GM20000 (cell line): Measurements from ENCODE around the gene KCNIP3.
"Not testable (repeated sequence)": the region's sequence is repeated elsewhere in the genome, so short reads cannot be mapped to it uniquely, and the experiment has no call there.

Experiments
- DNase-seq: peaks from one replicate; pipeline ENCODE4 v3.0.0; 2012; ENCODE audit warnings: low spot score
- TF ChIP-seq, protein P1 (sequence below): IDR thresholded peaks from 2 replicates; pipeline ENCODE4 v1.5.1; 2012; ENCODE audit warnings: mild to moderate bottlenecking, control low read depth; ENCODE audit errors: extremely low read depth, missing control alignments

The KCNIP3 gene

DNA sequence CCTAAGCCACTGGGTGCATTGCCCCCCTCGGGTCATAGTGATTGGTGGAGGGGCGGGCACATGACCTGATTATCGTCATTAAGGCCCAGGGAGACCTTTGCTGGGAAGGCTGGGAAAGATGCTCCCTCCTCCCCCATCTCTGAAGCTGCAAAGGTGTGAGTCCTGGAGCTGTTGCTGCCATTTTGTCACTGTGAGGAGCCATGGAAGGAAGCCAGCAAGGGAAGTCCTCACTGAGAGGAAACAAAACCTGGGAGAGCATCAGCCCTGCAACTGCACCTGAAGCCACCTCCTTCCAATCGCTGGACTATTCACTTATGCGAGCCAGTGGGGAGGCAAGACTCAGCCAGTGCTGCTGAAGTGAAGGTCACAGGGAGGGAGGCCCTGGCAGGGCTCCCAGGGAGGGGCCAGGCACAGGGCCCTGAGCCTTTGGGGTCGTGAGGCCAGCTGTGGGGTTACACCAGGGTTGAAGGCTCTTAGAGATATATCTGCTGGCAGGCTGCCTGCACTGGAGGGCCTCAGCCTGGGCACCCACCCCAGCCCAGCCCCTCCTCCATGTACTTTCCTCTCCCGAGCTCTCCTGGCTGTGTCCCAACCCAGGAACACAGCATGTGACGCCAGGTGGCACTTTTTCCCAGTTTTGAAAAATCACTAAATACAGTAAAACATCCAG is 94.6 kb downstream of the KCNIP3 start:
- DNase-seq, result no peak

DNA sequence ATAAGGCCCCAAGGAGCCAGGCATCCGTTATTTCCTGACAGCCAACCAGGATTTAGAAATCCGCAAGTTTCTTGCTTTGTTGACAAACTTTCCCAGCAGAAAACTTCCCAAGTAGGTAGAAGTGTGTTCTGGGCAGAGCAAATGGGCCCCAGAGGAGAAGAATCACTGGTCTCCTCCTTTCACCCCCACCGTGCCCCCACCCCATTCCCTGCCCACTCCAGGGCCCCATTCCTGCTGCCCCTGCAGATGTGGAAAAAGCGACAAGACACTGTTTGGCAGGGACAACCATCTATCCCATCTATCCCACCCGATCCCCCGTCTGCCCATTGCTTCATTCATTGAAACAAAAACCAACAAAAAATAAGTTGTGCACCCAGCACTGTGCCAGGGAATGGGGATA is 95.2 kb downstream of the KCNIP3 start:
- TF ChIP-seq, protein P1, sequence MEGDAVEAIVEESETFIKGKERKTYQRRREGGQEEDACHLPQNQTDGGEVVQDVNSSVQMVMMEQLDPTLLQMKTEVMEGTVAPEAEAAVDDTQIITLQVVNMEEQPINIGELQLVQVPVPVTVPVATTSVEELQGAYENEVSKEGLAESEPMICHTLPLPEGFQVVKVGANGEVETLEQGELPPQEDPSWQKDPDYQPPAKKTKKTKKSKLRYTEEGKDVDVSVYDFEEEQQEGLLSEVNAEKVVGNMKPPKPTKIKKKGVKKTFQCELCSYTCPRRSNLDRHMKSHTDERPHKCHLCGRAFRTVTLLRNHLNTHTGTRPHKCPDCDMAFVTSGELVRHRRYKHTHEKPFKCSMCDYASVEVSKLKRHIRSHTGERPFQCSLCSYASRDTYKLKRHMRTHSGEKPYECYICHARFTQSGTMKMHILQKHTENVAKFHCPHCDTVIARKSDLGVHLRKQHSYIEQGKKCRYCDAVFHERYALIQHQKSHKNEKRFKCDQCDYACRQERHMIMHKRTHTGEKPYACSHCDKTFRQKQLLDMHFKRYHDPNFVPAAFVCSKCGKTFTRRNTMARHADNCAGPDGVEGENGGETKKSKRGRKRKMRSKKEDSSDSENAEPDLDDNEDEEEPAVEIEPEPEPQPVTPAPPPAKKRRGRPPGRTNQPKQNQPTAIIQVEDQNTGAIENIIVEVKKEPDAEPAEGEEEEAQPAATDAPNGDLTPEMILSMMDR, result no peak
- no peak for DNase-seq

More for the DNA sequence above, 94.6 kb downstream of the KCNIP3 start:
- TF ChIP-seq, protein P1, result no peak

DNA sequence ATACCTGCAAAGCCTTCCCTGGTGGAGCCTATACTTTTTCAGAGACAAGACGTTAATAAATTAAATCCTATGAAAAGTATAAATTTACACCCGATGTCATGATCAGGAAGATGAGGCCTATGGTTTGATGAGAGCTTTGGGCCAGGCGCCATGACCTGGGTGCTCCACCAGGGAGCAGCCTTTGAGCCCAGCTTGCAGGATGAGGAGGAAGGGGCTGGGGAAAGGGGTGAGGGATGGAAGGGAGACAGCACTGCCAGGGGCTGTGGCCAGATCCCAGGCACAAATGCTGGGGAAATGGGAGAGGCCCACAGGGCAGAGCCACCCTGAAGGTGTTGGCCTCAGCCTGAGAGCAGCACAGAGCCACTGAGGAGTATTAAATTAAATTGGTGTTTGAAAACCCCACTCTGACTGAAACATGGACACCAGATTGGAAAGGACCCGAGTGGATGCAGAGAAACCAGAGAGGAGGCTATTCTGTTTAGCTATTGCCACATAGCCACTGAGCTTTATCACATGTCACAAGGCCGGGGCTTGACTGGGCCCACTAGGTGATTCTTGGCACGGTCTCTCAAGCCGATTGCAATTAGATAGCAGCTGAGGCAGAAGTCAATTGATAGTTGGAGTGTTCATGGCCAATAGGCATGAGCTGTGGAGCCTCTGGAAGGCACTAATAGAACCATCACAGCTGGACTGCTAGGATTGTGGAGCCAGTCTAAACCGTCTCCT is 95.7 kb downstream of the KCNIP3 start:
- TF ChIP-seq, protein P1, result no peak
- no peak for DNase-seq

DNA sequence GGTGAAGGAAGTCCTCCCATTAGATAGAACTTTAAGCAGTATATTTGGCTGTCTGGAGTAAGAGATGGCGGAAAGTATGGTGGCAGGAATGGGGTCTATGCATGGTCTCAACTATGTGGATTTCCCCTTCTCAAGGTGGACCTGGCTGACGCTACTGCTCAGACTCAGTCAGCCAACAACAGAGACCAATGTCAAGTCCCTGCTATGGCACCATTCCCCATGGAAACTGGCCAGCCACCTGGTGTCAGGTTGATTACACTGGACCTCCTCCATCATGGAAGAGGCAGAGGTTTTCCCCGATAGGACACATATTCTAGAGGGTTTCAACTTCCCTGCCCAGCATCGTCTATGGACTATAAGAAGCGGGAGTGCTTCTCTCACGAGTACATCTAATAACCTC is 96.8 kb downstream of the KCNIP3 start:
- TF ChIP-seq, protein P1, result no peak
- DNase-seq, result no peak

DNA sequence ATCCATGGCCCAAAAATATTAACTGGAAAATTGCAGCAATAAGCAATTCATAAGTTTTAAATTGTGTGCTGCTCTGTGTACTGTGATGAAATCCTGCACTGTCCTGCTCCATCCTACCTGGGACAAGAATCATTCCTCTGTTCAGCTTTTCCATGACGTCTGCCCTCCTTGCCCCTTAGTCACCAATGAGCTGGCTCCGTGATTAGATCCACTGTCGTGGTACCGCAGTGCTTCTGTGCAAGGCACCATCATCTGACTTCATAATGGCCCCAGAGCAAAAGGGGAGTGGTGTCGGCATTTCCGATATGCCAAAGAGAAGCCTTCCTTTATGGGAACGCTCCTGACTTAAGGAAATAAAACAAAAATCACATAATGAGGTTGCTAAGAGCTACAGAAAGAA is 101.9 kb downstream of the KCNIP3 start:
- TF ChIP-seq, protein P1, result no peak
- DNase-seq, result no peak

DNA sequence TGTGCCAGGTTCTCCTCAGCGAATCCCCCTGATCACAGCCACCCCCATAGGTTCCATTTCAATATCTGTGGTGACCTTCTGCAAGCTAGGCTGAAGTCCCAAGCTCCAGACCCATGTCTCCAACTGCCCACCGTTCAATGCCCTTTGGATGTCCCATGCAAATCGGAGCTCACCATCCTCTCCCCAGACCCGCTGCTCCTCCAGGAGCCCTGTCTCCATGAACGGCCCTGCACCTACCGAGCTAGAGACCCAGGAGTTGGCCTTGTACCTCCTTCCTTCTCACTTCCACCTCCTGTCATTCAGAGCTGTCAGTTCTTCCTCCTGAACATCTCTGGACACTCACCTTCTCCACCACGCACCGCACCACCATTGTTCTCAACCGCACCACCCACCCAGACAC is 104.3 kb downstream of the KCNIP3 start:
- DNase-seq, result no peak
- TF ChIP-seq, protein P1, result no peak

DNA sequence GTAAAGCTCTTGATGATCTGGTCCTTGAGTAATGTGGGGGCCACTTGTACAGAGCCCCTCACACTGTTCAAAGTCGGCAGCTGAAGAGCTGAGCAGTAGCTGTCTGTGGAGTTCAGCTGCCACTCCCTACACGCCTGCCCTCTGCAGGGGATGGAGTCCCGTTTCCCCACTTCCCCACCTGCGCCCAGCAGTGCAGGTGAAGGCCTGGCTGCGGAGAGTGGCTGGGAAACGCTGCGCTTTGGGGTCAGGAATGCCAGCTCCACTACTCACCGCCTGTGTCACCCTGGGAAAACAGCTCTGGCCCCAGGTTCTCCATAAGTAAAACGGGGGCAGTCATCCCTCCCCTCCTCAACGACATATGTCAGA is 104.8 kb downstream of the KCNIP3 start:
- not testable (repeated sequence) for DNase-seq
